Left lobe of liver (tissue), 2 donors: Measurements from ENCODE around the gene NLK. TPM values are rescaled to one million over a fixed set of nuclear protein-coding genes. Genes with fewer than 3 reads are reported as not detected.
"Not testable (repeated sequence)": the region's sequence is repeated elsewhere in the genome, so short reads cannot be mapped to it uniquely, and the experiment has no call there.

Experiments
- ATAC-seq: fragments of 200-7000 bp; cut with Tn5 transposase; one replicate; pipeline ENCODE4 v1.9.1; 2020; ENCODE audit warnings: mild to moderate bottlenecking, moderate library complexity
- DNase-seq: peaks from one replicate; pipeline ENCODE4 v3.0.0-alpha.2; 2020; ENCODE audit warnings: low spot score
- total RNA-seq: library from RNA; stranded (reverse); gene quantifications from one replicate; pipeline ENCODE4 v1.2.1, GENCODE V29; 2021
- donor health status: DM: no; HTN: no; CAD: no; lungs with moderate emphysema.
- donor health status: DM: no; HTN: yes; CAD: no.

The NLK gene
- total RNA-seq, 1 donor from 2014 or later: 7.5 TPM

- DNase-seq (peak; percentile 62), ATAC-seq (peak; percentile 84)
Measured at GRCh38 chr17:28227316-28228108, 185.0 kb downstream of the NLK start.

GRCh38 chr17:28228109-28228840 lies 185.8 kb downstream of the NLK start:
- DNase-seq (no peak), ATAC-seq (no peak)

GRCh38 chr17:28228986-28229729 lies 186.7 kb downstream of the NLK start:
- no peak for DNase-seq
- ATAC-seq: no peak

GRCh38 chr17:28230011-28230410 lies 187.5 kb downstream of the NLK start:
- ATAC-seq (peak; percentile 17), DNase-seq (no peak)

- not testable (repeated sequence) for DNase-seq, ATAC-seq
Measured at GRCh38 chr17:28230607-28231006, 188.1 kb downstream of the NLK start.

- DNase-seq: peak; percentile 60
- ATAC-seq: not testable (repeated sequence)
Measured at GRCh38 chr17:28231624-28232023, 189.1 kb downstream of the NLK start.

GRCh38 chr17:28232966-28233870 lies 190.7 kb downstream of the NLK start:
- ATAC-seq, DNase-seq: not testable (repeated sequence)

GRCh38 chr17:28233872-28234856 lies 191.7 kb downstream of the NLK start:
- peak; percentile 62 for DNase-seq
- not testable (repeated sequence) for ATAC-seq

GRCh38 chr17:28235066-28235700 lies 192.7 kb downstream of the NLK start:
- not testable (repeated sequence) for DNase-seq, ATAC-seq

- ATAC-seq, DNase-seq: not testable (repeated sequence)
Measured at GRCh38 chr17:28236033-28236653, 193.7 kb downstream of the NLK start.

GRCh38 chr17:28238547-28239270 lies 196.2 kb downstream of the NLK start:
- DNase-seq, ATAC-seq: not testable (repeated sequence)

- DNase-seq (no peak), ATAC-seq (no peak)
Measured at GRCh38 chr17:28239271-28239624, 196.8 kb downstream of the NLK start.

- no peak for DNase-seq
- ATAC-seq: no peak
Measured at GRCh38 chr17:28240688-28241340, 198.3 kb downstream of the NLK start.

GRCh38 chr17:28242791-28243190 lies 200.3 kb downstream of the NLK start:
- no peak for DNase-seq
- no peak for ATAC-seq

GRCh38 chr17:28243268-28243667 lies 200.8 kb downstream of the NLK start:
- not testable (repeated sequence) for ATAC-seq, DNase-seq

- ATAC-seq: no peak
- DNase-seq: no peak
Measured at GRCh38 chr17:28244446-28244845, 202.0 kb downstream of the NLK start.
